GM18909 (cell line): ENCODE results near the gene SIM2.

Experiments
- ATAC-seq: cut with Tn5 transposase; IDR thresholded peaks from one replicate; pipeline ENCODE4 v1.9.1; 2021; ENCODE audit warnings: mild to moderate bottlenecking; ENCODE audit not compliant: unreplicated experiment, poor library complexity

SIM2 gene

GRCh38 chr21:36790616-36791015, 91.7 kb downstream of the SIM2 start:
- no peak for ATAC-seq

GRCh38 chr21:36791180-36791579, 92.3 kb downstream of the SIM2 start:
- no peak for ATAC-seq

- ATAC-seq = no peak
Observed at GRCh38 chr21:36791695-36792470, 93.0 kb downstream of the SIM2 start.

- ATAC-seq = no peak
Observed at GRCh38 chr21:36792505-36792967, 93.6 kb downstream of the SIM2 start.

- no peak for ATAC-seq
Observed at GRCh38 chr21:36796070-36796469, 97.2 kb downstream of the SIM2 start.

- no peak for ATAC-seq
Observed at GRCh38 chr21:36798491-36798890, 99.6 kb downstream of the SIM2 start.
